HUES48 (cell line): ENCODE measurements around the gene MGAT2.

Source experiments
- H3K27ac ChIP-seq: one replicate; pipeline ENCODE4 v1.7.0; 2013; ENCODE audit warnings: low read depth, low read length, inconsistent platforms
- H3K27me3 ChIP-seq: 2 replicates; pipeline ENCODE4 v1.6.1; 2013; ENCODE audit warnings: mild to moderate bottlenecking, low read length; ENCODE audit not compliant: control insufficient read depth, insufficient read depth
- H3K36me3 ChIP-seq: 2 replicates; pipeline ENCODE4 v1.6.1; 2013; ENCODE audit warnings: low read length; ENCODE audit not compliant: control insufficient read depth, insufficient read depth
- H3K4me1 ChIP-seq: 2 replicates; pipeline ENCODE4 v1.6.1; 2013; ENCODE audit warnings: mild to moderate bottlenecking, low read length; ENCODE audit not compliant: control insufficient read depth, insufficient read depth
- H3K4me3 ChIP-seq: 2 replicates; pipeline ENCODE4 v1.5.1; 2013; ENCODE audit warnings: mild to moderate bottlenecking, low read depth, low read length
- H3K9ac ChIP-seq: 2 replicates; pipeline ENCODE4 v1.6.1; 2013; ENCODE audit warnings: mild to moderate bottlenecking, low read depth, low read length, moderate library complexity
- H3K9me3 ChIP-seq: 2 replicates; pipeline ENCODE4 v1.6.1; 2013; ENCODE audit warnings: low read length; ENCODE audit not compliant: control insufficient read depth, insufficient read depth

The MGAT2 gene

GRCh38 chr14:49659526-49660455 lies 39.2 kb downstream of the MGAT2 start:
- Histone ChIP-seq H3K9me3 (no peaks in the 10 kb centered on the region), H3K4me3 (no peak overlapping the region), H3K36me3 (peaks cover 41% of the 10 kb centered on the region), H3K27ac (no peak overlapping the region), H3K27me3 (no peaks in the 10 kb centered on the region), H3K4me1 (no peaks in the 10 kb centered on the region), H3K9ac (no peak overlapping the region)

GRCh38 chr14:49670475-49670874 lies 49.9 kb downstream of the MGAT2 start:
- Histone ChIP-seq H3K27me3 (no peaks in the 10 kb centered on the region), H3K27ac (no peak overlapping the region), H3K4me3 (no peak overlapping the region), H3K4me1 (no peaks in the 10 kb centered on the region), H3K9me3 (no peaks in the 10 kb centered on the region), H3K36me3 (peaks cover 53% of the 10 kb centered on the region), H3K9ac (no peak overlapping the region)
